GM19023 (cell line): ENCODE measurements around the gene C11orf71.

ENCODE experiments used
- ATAC-seq: cut with Tn5 transposase; IDR thresholded peaks from one replicate; pipeline ENCODE4 v1.9.1; 2021; ENCODE audit warnings: mild to moderate bottlenecking, moderate library complexity; ENCODE audit not compliant: unreplicated experiment

Gene C11orf71

GRCh38 chr11:114362326-114362725 lies 38.0 kb downstream of the C11orf71 start:
- no peak for ATAC-seq

- no peak for ATAC-seq
These were observed 41.0 kb downstream of the C11orf71 start for GRCh38 chr11:114359342-114359741.

GRCh38 chr11:114358716-114359115 lies 41.6 kb downstream of the C11orf71 start:
- ATAC-seq, result no peak

GRCh38 chr11:114354076-114354475 lies 46.2 kb downstream of the C11orf71 start:
- no peak for ATAC-seq

GRCh38 chr11:114353443-114353842 lies 46.9 kb downstream of the C11orf71 start:
- no peak for ATAC-seq

GRCh38 chr11:114350022-114350421 lies 50.3 kb downstream of the C11orf71 start:
- no peak for ATAC-seq
